HS-27A (cell line): Measurements from ENCODE around the gene SRSF5.
"Not testable (repeated sequence)": the region's sequence is repeated elsewhere in the genome, so short reads cannot be mapped to it uniquely, and the experiment has no call there.

Experiments
- DNase-seq: peaks from one replicate; pipeline ENCODE4 v3.0.0-alpha.2; 2012; ENCODE audit warnings: low read depth, missing footprints

SRSF5 gene

GRCh38 chr14:69808919-69809808 lies 42.2 kb downstream of the SRSF5 start:
- no peak for DNase-seq

GRCh38 chr14:69811227-69811867 lies 44.4 kb downstream of the SRSF5 start:
- no peak for DNase-seq

- no peak for DNase-seq
These were observed 44.9 kb downstream of the SRSF5 start for GRCh38 chr14:69811868-69812252.

GRCh38 chr14:69812711-69813110 lies 45.8 kb downstream of the SRSF5 start:
- DNase-seq, result no peak

GRCh38 chr14:69813346-69813745 lies 46.4 kb downstream of the SRSF5 start:
- DNase-seq, result not testable (repeated sequence)

- DNase-seq, result no peak
These were observed 47.5 kb downstream of the SRSF5 start for GRCh38 chr14:69814397-69814796.

GRCh38 chr14:69815556-69815955 lies 48.6 kb downstream of the SRSF5 start:
- no peak for DNase-seq

- no peak for DNase-seq
These were observed 49.3 kb downstream of the SRSF5 start for GRCh38 chr14:69816216-69816615.

- peak; percentile 14 for DNase-seq
These were observed 51.8 kb downstream of the SRSF5 start for GRCh38 chr14:69818758-69819191.

GRCh38 chr14:69819607-69820006 lies 52.7 kb downstream of the SRSF5 start:
- DNase-seq, result no peak

- DNase-seq, result no peak
These were observed 54.0 kb downstream of the SRSF5 start for GRCh38 chr14:69820991-69821390.
